ENCODE measurements around the gene ASB14.

The ASB14 gene

DNA sequence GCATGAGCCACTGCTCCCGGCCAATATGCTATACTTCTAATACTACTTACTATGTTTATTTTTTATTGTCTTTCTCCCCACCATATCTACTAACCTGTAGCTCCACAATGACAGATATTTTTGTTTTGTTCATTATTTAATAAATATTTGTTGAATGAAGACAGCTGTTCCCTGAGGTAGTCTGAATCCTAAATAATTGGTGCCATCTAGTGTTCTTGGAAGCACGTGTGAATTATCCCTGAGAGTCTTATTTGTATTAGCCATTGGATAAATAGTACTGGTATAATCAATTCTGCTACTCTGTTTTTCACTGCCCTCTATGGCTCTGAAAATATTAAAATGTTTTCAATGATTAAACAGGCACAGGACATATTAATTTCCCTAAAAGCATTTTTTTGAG lies 70.6 kb downstream of the ASB14 start:
- H3K4me3 ChIP-seq (replicated peaks in 1 of 2; ENCODE audit: low read depth in 2 of 2, low read length in 2 of 2), result no peak overlapping the region
- DNase-seq (ENCODE audit: low read depth in 2 of 2), result peak; percentile 54 to 62
- TF ChIP-seq, protein P1, sequence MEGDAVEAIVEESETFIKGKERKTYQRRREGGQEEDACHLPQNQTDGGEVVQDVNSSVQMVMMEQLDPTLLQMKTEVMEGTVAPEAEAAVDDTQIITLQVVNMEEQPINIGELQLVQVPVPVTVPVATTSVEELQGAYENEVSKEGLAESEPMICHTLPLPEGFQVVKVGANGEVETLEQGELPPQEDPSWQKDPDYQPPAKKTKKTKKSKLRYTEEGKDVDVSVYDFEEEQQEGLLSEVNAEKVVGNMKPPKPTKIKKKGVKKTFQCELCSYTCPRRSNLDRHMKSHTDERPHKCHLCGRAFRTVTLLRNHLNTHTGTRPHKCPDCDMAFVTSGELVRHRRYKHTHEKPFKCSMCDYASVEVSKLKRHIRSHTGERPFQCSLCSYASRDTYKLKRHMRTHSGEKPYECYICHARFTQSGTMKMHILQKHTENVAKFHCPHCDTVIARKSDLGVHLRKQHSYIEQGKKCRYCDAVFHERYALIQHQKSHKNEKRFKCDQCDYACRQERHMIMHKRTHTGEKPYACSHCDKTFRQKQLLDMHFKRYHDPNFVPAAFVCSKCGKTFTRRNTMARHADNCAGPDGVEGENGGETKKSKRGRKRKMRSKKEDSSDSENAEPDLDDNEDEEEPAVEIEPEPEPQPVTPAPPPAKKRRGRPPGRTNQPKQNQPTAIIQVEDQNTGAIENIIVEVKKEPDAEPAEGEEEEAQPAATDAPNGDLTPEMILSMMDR (IDR thresholded peaks at IDR 0.05; ENCODE audit: low read depth, low read length), result peak; percentile 6

Measured in cardiac fibroblast (primary cell).